HL-60 (cell line): ENCODE results near the gene TRIP13.
"Not testable (repeated sequence)": the region's sequence is repeated elsewhere in the genome, so short reads cannot be mapped to it uniquely, and the experiment has no call there.

Experiments used
- DNase-seq, 2 experiments: peaks; one replicate each; pipeline ENCODE4 v3.0.0-alpha.2; 2010 to 2020; ENCODE audit warnings: low read depth in 1 of 2, low spot score in 1 of 2
- H3K27ac ChIP-seq: fragments of 250-450 bp; sonication (Bioruptor Pico); replicated peaks from 2 replicates; pipeline ENCODE4 v1.5.1; 2020; ENCODE audit warnings: mild to moderate bottlenecking, moderate library complexity
- H3K27me3 ChIP-seq: fragments of 250-450 bp; sonication (Bioruptor Pico); 2 replicates; pipeline ENCODE4 v1.5.1; 2021; ENCODE audit warnings: mild to moderate bottlenecking, moderate library complexity; ENCODE audit not compliant: insufficient read depth, poor library complexity, severe bottlenecking
- H3K4me3 ChIP-seq: replicated peaks from 2 replicates; pipeline ENCODE4 v1.5.1; 2011; ENCODE audit warnings: mild to moderate bottlenecking, control low read depth, low read length; ENCODE audit not compliant: insufficient read depth
- GABPA ChIP-seq: IDR thresholded peaks from 2 replicates; pipeline ENCODE4 v1.6.1; 2012; ENCODE audit warnings: low read depth
- POLR2AphosphoS5 ChIP-seq: IDR thresholded peaks from 2 replicates; pipeline ENCODE4 v1.6.1; 2012; ENCODE audit warnings: low read depth
- SPI1 ChIP-seq: IDR thresholded peaks from 2 replicates; pipeline ENCODE4 v1.6.1; 2012; ENCODE audit warnings: low read depth, mild to moderate bottlenecking, borderline replicate concordance
- TF ChIP-seq, protein P1 (sequence below): IDR thresholded peaks from 2 replicates; pipeline ENCODE4 v1.6.1; 2012; ENCODE audit warnings: low read depth; ENCODE audit not compliant: insufficient replicate concordance
- TF ChIP-seq, protein P2 (sequence below): IDR thresholded peaks from one replicate; pipeline ENCODE4 v1.5.1; 2011; ENCODE audit warnings: low read length, control low read depth, inconsistent platforms; ENCODE audit not compliant: insufficient read depth

The TRIP13 gene

DNA sequence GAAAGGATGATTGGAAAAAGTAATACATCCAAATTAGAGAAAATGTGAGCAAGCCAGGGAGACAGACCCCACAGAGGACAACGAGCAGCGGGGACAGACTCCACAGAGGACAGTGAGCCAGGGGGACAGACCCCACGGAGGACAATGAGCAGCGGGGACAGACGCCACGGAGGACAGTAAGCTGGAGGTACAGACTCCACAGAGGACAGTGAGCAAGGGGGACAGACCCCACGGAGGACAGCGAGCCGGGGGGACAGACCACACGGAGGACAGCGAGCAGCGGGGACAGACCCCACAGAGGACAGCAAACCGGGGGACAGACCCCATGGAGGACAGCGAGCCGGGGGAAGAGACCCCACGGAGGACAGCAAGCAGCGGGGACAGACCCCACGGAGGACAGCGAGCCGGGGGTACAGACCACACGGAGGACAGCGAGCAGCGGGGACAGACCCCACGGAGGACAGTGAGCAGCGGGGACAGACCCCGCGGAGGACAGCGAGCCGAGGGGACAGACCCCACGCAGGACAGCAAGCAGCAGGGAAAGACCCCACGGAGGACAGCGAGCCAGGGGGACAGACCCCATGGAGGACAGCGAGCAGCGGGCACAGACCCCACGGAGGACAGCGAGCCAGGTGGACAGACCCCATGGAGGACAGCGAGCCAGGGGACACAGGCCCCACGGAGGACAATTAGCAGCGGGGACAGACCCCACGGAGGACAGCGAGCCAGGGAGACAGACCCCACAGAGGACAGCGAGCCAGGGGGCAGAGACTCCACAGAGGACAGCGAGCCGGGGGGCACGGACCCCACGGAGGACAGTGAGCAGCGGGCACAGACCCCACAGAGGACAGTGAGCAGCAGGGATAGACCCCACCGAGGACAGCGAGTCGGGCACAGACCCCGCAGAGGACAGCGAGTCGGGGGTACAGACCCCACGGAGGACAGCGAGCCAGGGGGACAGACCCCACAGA, 40.0 kb upstream of the TRIP13 start:
- Histone ChIP-seq H3K27me3 (no peaks in the 10 kb centered on the region), H3K4me3 (no peak overlapping the region), H3K27ac (no peak overlapping the region)
- TF ChIP-seq POLR2AphosphoS5 = no peak
- TF ChIP-seq GABPA = no peak
- TF ChIP-seq, protein P1, sequence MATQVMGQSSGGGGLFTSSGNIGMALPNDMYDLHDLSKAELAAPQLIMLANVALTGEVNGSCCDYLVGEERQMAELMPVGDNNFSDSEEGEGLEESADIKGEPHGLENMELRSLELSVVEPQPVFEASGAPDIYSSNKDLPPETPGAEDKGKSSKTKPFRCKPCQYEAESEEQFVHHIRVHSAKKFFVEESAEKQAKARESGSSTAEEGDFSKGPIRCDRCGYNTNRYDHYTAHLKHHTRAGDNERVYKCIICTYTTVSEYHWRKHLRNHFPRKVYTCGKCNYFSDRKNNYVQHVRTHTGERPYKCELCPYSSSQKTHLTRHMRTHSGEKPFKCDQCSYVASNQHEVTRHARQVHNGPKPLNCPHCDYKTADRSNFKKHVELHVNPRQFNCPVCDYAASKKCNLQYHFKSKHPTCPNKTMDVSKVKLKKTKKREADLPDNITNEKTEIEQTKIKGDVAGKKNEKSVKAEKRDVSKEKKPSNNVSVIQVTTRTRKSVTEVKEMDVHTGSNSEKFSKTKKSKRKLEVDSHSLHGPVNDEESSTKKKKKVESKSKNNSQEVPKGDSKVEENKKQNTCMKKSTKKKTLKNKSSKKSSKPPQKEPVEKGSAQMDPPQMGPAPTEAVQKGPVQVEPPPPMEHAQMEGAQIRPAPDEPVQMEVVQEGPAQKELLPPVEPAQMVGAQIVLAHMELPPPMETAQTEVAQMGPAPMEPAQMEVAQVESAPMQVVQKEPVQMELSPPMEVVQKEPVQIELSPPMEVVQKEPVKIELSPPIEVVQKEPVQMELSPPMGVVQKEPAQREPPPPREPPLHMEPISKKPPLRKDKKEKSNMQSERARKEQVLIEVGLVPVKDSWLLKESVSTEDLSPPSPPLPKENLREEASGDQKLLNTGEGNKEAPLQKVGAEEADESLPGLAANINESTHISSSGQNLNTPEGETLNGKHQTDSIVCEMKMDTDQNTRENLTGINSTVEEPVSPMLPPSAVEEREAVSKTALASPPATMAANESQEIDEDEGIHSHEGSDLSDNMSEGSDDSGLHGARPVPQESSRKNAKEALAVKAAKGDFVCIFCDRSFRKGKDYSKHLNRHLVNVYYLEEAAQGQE = no peak
- TF ChIP-seq, protein P2, sequence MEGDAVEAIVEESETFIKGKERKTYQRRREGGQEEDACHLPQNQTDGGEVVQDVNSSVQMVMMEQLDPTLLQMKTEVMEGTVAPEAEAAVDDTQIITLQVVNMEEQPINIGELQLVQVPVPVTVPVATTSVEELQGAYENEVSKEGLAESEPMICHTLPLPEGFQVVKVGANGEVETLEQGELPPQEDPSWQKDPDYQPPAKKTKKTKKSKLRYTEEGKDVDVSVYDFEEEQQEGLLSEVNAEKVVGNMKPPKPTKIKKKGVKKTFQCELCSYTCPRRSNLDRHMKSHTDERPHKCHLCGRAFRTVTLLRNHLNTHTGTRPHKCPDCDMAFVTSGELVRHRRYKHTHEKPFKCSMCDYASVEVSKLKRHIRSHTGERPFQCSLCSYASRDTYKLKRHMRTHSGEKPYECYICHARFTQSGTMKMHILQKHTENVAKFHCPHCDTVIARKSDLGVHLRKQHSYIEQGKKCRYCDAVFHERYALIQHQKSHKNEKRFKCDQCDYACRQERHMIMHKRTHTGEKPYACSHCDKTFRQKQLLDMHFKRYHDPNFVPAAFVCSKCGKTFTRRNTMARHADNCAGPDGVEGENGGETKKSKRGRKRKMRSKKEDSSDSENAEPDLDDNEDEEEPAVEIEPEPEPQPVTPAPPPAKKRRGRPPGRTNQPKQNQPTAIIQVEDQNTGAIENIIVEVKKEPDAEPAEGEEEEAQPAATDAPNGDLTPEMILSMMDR = no peak
- no peak for TF ChIP-seq SPI1
- DNase-seq = no peak

DNA sequence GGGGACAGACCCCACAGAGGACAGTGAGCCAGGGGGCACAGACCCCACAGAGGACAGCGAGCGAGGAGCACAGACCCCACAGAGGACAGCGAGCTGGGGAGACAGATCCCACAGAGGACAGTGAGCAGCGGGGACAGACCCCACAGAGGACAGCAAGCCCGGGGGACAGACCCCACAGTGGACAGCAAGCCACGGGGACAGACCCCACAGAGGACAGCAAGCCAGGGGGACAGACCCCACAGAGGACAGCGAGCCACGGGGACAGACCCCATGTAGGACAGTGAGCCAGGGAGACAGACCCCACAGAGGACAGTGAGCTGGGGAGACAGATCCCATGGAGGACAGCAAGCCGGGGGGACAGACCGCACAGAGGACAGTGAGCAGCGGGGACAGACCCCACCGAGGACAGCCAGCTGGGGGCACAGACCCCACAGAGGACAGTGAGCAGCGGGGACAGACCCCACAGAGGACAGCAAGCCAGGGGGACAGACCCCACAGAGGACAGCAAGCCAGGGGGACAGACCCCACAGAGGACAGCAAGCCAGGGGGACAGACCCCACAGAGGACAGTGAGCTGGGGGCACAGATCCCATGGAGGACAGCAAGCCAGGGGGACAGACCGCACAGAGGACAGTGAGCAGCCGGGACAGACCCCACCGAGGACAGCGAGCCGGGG, 39.1 kb upstream of the TRIP13 start:
- H3K27ac ChIP-seq, H3K27me3 ChIP-seq, H3K4me3 ChIP-seq, DNase-seq: not testable (repeated sequence)

DNA sequence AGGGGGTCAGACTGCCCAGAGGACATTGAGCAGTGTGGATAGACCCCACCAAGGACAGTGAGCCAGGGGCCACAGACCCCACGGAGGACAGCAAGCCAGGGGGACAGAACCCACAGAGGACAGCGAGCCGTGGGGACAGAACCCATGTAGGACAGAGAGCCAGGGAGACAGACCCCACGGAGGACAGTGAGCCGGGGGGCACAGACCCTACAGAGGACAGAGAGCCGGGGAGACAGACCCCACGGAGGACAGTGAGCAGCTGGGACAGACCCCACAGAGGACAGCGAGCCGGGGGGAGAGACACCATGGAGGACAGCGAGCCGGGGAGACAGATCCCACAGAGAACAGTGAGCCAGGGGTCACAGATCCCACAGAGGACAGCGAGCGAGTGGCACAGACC, 38.5 kb upstream of the TRIP13 start:
- Histone ChIP-seq H3K27me3 (no peaks in the 10 kb centered on the region), H3K4me3 (no peak overlapping the region), H3K27ac (no peak overlapping the region)
- TF ChIP-seq, protein P2 = no peak
- TF ChIP-seq, protein P1 = no peak
- no peak for TF ChIP-seq GABPA
- no peak for TF ChIP-seq POLR2AphosphoS5
- TF ChIP-seq SPI1 = no peak
- DNase-seq = no peak

DNA sequence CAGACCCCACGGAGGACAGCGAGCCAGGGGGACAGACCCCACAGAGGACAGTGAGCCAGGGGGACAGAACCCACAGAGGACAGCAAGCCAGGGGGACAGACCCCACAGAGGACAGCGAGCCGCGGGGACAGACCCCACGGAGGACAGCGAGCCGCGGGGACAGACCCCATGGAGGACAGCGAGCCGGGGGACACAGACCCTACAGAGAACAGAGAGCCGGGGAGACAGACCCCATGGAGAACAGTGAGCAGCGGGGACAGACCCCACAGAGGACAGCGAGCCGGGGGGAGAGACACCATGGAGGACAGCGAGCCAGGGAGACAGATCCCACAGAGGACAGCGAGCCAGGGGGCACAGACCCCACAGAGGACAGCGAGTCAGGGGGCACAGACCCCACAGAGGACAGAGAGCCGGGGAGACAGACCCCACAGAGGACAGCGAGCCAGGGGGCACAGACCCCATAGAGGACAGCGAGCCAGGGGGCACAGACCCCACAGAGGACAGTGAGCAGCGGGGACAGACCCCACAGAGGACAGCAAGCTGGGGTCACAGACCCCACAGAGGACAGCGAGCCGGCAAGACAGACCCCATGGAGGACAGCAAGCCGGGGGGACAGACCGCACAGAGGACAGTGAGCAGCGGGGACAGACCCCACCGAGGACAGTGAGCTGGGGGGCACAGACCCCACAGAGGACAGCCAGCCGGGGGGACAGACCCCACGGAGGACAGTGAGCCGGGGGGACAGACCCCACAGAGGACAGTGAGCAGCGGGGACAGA, 37.5 kb upstream of the TRIP13 start:
- Histone ChIP-seq H3K27ac (no peak overlapping the region), H3K27me3 (no peaks in the 10 kb centered on the region), H3K4me3 (no peak overlapping the region)
- DNase-seq = no peak
- TF ChIP-seq SPI1 (no peak), GABPA (no peak), POLR2AphosphoS5 (no peak)
- TF ChIP-seq, protein P2 = no peak
- TF ChIP-seq, protein P1 = no peak
